IMR-90 (cell line): ENCODE results near the gene RYR3. TPM values are rescaled to one million over a fixed set of nuclear protein-coding genes. Genes with fewer than 3 reads are reported as not detected.

Experiments
- ATAC-seq: fragments of 200-7000 bp; cut with Tn5 transposase; 2 replicates; pipeline ENCODE4 v1.9.1; 2020; ENCODE audit warnings: low read depth, mild to moderate bottlenecking, moderate library complexity
- BruUV-seq: library from RNA; stranded (reverse); fragments of 400-500 nt; replicated peaks from 2 replicates; lab custom pipeline; 2021; lab: Mats Ljungman, UMichigan
- CTCF ChIA-PET: fragments of 300-600 bp; formaldehyde crosslinking; extraction: SDS; loops from one replicate; lab custom pipeline; 2021; ENCODE audit warnings: antibody characterized with exemption; lab: Yijun Ruan, JAX
- POLR2A ChIA-PET: fragments of 300-600 bp; sonication (Branson Sonifier 250); formaldehyde crosslinking; loops from one replicate; lab custom pipeline; 2022; ENCODE audit warnings: antibody characterized with exemption; ENCODE audit not compliant: unreplicated experiment; lab: Charles Lee
- DNase-seq: peaks from one replicate; pipeline ENCODE4 v3.0.0; 2013
- H2AFZ ChIP-seq: replicated peaks from 2 replicates; pipeline ENCODE3; 2013; ENCODE audit warnings: low read length, mild to moderate bottlenecking; ENCODE audit not compliant: poor library complexity
- H2AK5ac ChIP-seq: 2 replicates; pipeline ENCODE4 v1.6.1; 2013; ENCODE audit warnings: low read depth, low read length, inconsistent platforms
- H2AK9ac ChIP-seq: replicated peaks from 2 replicates; pipeline ENCODE3; 2013; ENCODE audit warnings: mild to moderate bottlenecking, low read depth, low read length, moderate library complexity; ENCODE audit not compliant: poor library complexity
- H2BK120ac ChIP-seq: 2 replicates; pipeline ENCODE4 v1.6.1; 2013; ENCODE audit warnings: low read depth, low read length, inconsistent platforms
- H2BK15ac ChIP-seq: 3 replicates; pipeline ENCODE4 v1.6.1; 2013; ENCODE audit warnings: low read depth, low read length, inconsistent platforms
- H2BK20ac ChIP-seq: 2 replicates; pipeline ENCODE4 v1.6.1; 2013; ENCODE audit warnings: low read depth, mild to moderate bottlenecking, inconsistent platforms, low read length, moderate library complexity
- H2BK5ac ChIP-seq: 2 replicates; pipeline ENCODE4 v1.6.1; 2013; ENCODE audit warnings: mild to moderate bottlenecking, low read depth, low read length, inconsistent platforms; ENCODE audit not compliant: poor library complexity, severe bottlenecking
- H3K14ac ChIP-seq: replicated peaks from 2 replicates; pipeline ENCODE4 v1.6.1; 2013; ENCODE audit warnings: low read depth, low read length, inconsistent platforms
- H3K18ac ChIP-seq: 2 replicates; pipeline ENCODE4 v1.6.1; 2013; ENCODE audit warnings: low read depth, low read length, control low read depth
- H3K23ac ChIP-seq: 2 replicates; pipeline ENCODE4 v1.6.1; 2013; ENCODE audit warnings: low read depth, low read length, inconsistent platforms
- H3K27ac ChIP-seq: 2 replicates; pipeline ENCODE4 v1.5.1; 2013; ENCODE audit warnings: mild to moderate bottlenecking, control low read depth, low read length; ENCODE audit not compliant: insufficient read depth
- H3K27me3 ChIP-seq: 2 replicates; pipeline ENCODE4 v1.6.1; 2013; ENCODE audit warnings: low read length; ENCODE audit not compliant: control insufficient read depth, insufficient read depth
- H3K36me3 ChIP-seq: 2 replicates; pipeline ENCODE4 v1.6.1; 2013; ENCODE audit warnings: low read length, mixed read lengths; ENCODE audit not compliant: control insufficient read depth, insufficient read depth
- H3K4ac ChIP-seq: 2 replicates; pipeline ENCODE4 v1.6.1; 2013; ENCODE audit warnings: low read depth, low read length, inconsistent platforms
- H3K4me1 ChIP-seq: 2 replicates; pipeline ENCODE4 v1.6.1; 2013; ENCODE audit warnings: low read length, mixed read lengths; ENCODE audit not compliant: control insufficient read depth, insufficient read depth
- H3K4me2 ChIP-seq: 2 replicates; pipeline ENCODE4 v1.6.1; 2013; ENCODE audit warnings: low read depth, mild to moderate bottlenecking, control low read depth, low read length, moderate library complexity
- H3K4me3 ChIP-seq: 2 replicates; pipeline ENCODE4 v1.5.1; 2013; ENCODE audit warnings: low read depth, mild to moderate bottlenecking, control low read depth, low read length, moderate library complexity; ENCODE audit not compliant: insufficient read depth
- H3K56ac ChIP-seq: 2 replicates; pipeline ENCODE4 v1.6.1; 2013; ENCODE audit warnings: low read length, inconsistent platforms; ENCODE audit not compliant: insufficient read depth; ENCODE audit errors: extremely low read depth
- H3K79me1 ChIP-seq, 2 experiments: 2 replicates each; pipeline ENCODE4 v1.6.1; 2013; ENCODE audit warnings: low read length in 2 of 2, inconsistent platforms in 1 of 2, low read depth in 1 of 2
- H3K9ac ChIP-seq: 2 replicates; pipeline ENCODE4 v1.6.1; 2013; ENCODE audit warnings: low read depth, low read length, control low read depth
- H3K9me1 ChIP-seq: 2 replicates; pipeline ENCODE4 v1.6.1; 2013; ENCODE audit warnings: low read length, inconsistent platforms; ENCODE audit not compliant: insufficient read depth
- H3K9me3 ChIP-seq: 2 replicates; pipeline ENCODE4 v1.6.1; 2013; ENCODE audit warnings: low read length; ENCODE audit not compliant: control insufficient read depth, insufficient read depth
- H4K20me1 ChIP-seq: 2 replicates; pipeline ENCODE4 v1.6.1; 2013; ENCODE audit warnings: low read length, inconsistent platforms; ENCODE audit not compliant: insufficient read depth
- H4K5ac ChIP-seq: 2 replicates; pipeline ENCODE4 v1.6.1; 2013; ENCODE audit warnings: mild to moderate bottlenecking, low read depth, low read length, control low read depth
- H4K8ac ChIP-seq, 2 experiments: 2 replicates each; pipeline ENCODE4 v1.6.1; 2013; ENCODE audit warnings: low read depth in 2 of 2, low read length in 2 of 2, control low read depth in 1 of 2, inconsistent platforms in 1 of 2
- H4K91ac ChIP-seq: 2 replicates; pipeline ENCODE4 v1.6.1; 2013; ENCODE audit warnings: low read depth, low read length, inconsistent platforms; ENCODE audit not compliant: insufficient read depth
- MAZ ChIP-seq: IDR thresholded peaks from 2 replicates; pipeline ENCODE4 v1.6.1; 2012; ENCODE audit warnings: low read depth, mild to moderate bottlenecking, low read length, improper control_type of control experiment, moderate library complexity, borderline replicate concordance
- MXI1 ChIP-seq: IDR thresholded peaks from 2 replicates; pipeline ENCODE4 v1.6.1; 2012; ENCODE audit warnings: low read depth, mild to moderate bottlenecking, low read length, moderate library complexity, borderline replicate concordance
- POLR2A ChIP-seq: IDR thresholded peaks from 2 replicates; pipeline ENCODE4 v1.6.1; 2012; ENCODE audit warnings: mild to moderate bottlenecking, low read depth, low read length
- RAD21 ChIP-seq: IDR thresholded peaks from 2 replicates; pipeline ENCODE4 v1.6.1; 2012; ENCODE audit warnings: low read length, improper control_type of control experiment
- RFX5 ChIP-seq: IDR thresholded peaks from 2 replicates; pipeline ENCODE4 v1.8.0; 2012; ENCODE audit warnings: low read depth, mild to moderate bottlenecking, low read length, moderate library complexity
- WGBS, 2 experiments: methylation state at CpG; one replicate each; pipeline versions ENCODE4 v1.1.5 to v1.1.7; 2013; ENCODE audit warnings: missing lambda C conversion rate in 2 of 2; ENCODE audit not compliant: insufficient read length in 1 of 2; ENCODE audit errors: extremely low coverage in 2 of 2; 5-methylcytosine and 5-hydroxymethylcytosine counted together
- dilution Hi-C: fragments of 300-500 bp; cut with HindIII; formaldehyde crosslinking; loops from one replicate; pipeline ENCODE4 v1.14.3; 2018; ENCODE audit warnings: low sequenced_read_pairs; ENCODE audit not compliant: unreplicated experiment
- in situ Hi-C: fragments of 300-500 bp; cut with MboI; formaldehyde crosslinking; loops from 3 replicates; pipeline ENCODE4 v1.14.3; 2019; ENCODE audit warnings: low sequenced_read_pairs, inconsistent platforms, mixed read lengths
- intact Hi-C: fragments of 100-400 bp; cut with micrococcal nuclease; formaldehyde crosslinking; loops from 2 replicates; pipeline ENCODE4 v1.10.0; 2022
- polyA plus RNA-seq, 3 experiments: library from polyadenylated mRNA; depleted of rRNA; stranded (reverse); fragments of >200 nt; gene quantifications; 2 replicates each; pipeline ENCODE4 v1.2.3, GENCODE V29; 2012; ENCODE audit warnings: low replicate concordance in 1 of 3
- total RNA-seq: library from RNA; depleted of rRNA; stranded (reverse); fragments of >200 nt; gene quantifications from 2 replicates; pipeline ENCODE4 v1.2.3, GENCODE V29; 2012

RYR3 gene
- total and polyA plus RNA-seq, 2 of the 4 experiments (the other 2 are of a cell fraction): 0.18 TPM; not detected in 1

- DNase-seq (no peak), ATAC-seq (no peak)
- no peak overlapping the region for H3K4me3 ChIP-seq
- H4K5ac ChIP-seq: no peak overlapping the region
- no peak overlapping the region for H2BK120ac ChIP-seq
- no peak overlapping the region for H2AK9ac ChIP-seq
- no peak overlapping the region for H3K4ac ChIP-seq
- no peak overlapping the region for H3K14ac ChIP-seq
- TF ChIP-seq POLR2A: no peak
- no peak for TF ChIP-seq RFX5
- TF ChIP-seq RAD21: no peak
- TF ChIP-seq MXI1: no peak
- no peak for TF ChIP-seq MAZ
- CTCF ChIA-PET: no interaction called here
- no peak overlapping the region for H2BK20ac ChIP-seq
- intact Hi-C loops (no loop called here), in situ Hi-C loops (no loop called here), dilution Hi-C loops (no loop called here)
- H4K91ac ChIP-seq: no peak overlapping the region
- no peaks in the 10 kb centered on the region for H4K20me1 ChIP-seq
- H3K9ac ChIP-seq: no peak overlapping the region
- no peaks in the 10 kb centered on the region for H3K9me1 ChIP-seq
- no peak overlapping the region for H3K27ac ChIP-seq
- H3K27me3 ChIP-seq: no peaks in the 10 kb centered on the region; the same call in 1 of the 2 replicates
- H2AFZ ChIP-seq: no peak overlapping the region
- no peaks in the 10 kb centered on the region for H3K9me3 ChIP-seq
- no peak overlapping the region for H3K4me2 ChIP-seq
- no peak overlapping the region for H2BK15ac ChIP-seq
- no peaks in the 10 kb centered on the region for H3K79me1 ChIP-seq
- no peak overlapping the region for H2AK5ac ChIP-seq
- no peak overlapping the region for H3K56ac ChIP-seq
- WGBS, 2 experiments: 20% methylated on average over 1 of the region's 3 CpGs; no CpG with 5 or more reads in 1 of the 2 experiments
- no peaks in the 10 kb centered on the region for H3K4me1 ChIP-seq
- no TSS peak for BruUV-seq
- H3K23ac ChIP-seq: no peak overlapping the region
- no peak overlapping the region for H3K18ac ChIP-seq
- POLR2A ChIA-PET: no interaction called here
- H4K8ac ChIP-seq: no peak overlapping the region
- no peak overlapping the region for H2BK5ac ChIP-seq
- H3K36me3 ChIP-seq: no peaks in the 10 kb centered on the region
These were observed 189.8 kb downstream of the RYR3 start for GRCh38 chr15:33500432-33501195.
